Astrocyte (in vitro differentiated cells and primary cell): ENCODE measurements around the gene KIAA1671. TPM values are rescaled to one million over a fixed set of nuclear protein-coding genes. Genes with fewer than 3 reads are reported as not detected.

Experiments used
- DNase-seq: peaks from one replicate; pipeline ENCODE4 v3.0.0-alpha.2; 2010; ENCODE audit warnings: low read depth
- FAIRE-seq: peaks from 2 replicates; lab custom pipeline; 2011; peaks lifted over from hg19 to GRCh38; lab: Jason Lieb, UNC
- H2AFZ ChIP-seq: 2 replicates; pipeline ENCODE4 v1.6.0; 2012; ENCODE audit warnings: low read depth, low read length, inconsistent platforms
- H3K27ac ChIP-seq: 2 replicates; pipeline ENCODE4 v1.5.1; 2011; ENCODE audit warnings: low read depth, low read length, inconsistent platforms
- H3K27me3 ChIP-seq: 2 replicates; pipeline ENCODE4 v1.6.0; 2011; ENCODE audit warnings: low read length, inconsistent platforms; ENCODE audit not compliant: insufficient read depth
- H3K36me3 ChIP-seq: 2 replicates; pipeline ENCODE4 v1.5.1; 2011; ENCODE audit warnings: low read length, inconsistent platforms; ENCODE audit not compliant: insufficient read depth
- H3K4me1 ChIP-seq: 2 replicates; pipeline ENCODE4 v1.5.1; 2011; ENCODE audit warnings: low read length, inconsistent platforms; ENCODE audit not compliant: insufficient read depth
- H3K4me2 ChIP-seq: 2 replicates; pipeline ENCODE4 v1.6.0; 2012; ENCODE audit warnings: low read length, inconsistent platforms
- H3K4me3 ChIP-seq: 2 replicates; pipeline ENCODE4 v1.5.1; 2011; ENCODE audit warnings: low read depth, mild to moderate bottlenecking, low read length, inconsistent platforms; ENCODE audit not compliant: insufficient read depth
- H3K79me2 ChIP-seq: 2 replicates; pipeline ENCODE4 v1.6.0; 2012; ENCODE audit warnings: mild to moderate bottlenecking, low read length, inconsistent platforms; ENCODE audit not compliant: insufficient read depth
- H3K9ac ChIP-seq: 2 replicates; pipeline ENCODE4 v1.6.0; 2012; ENCODE audit warnings: mild to moderate bottlenecking, low read length, inconsistent platforms
- H3K9me3 ChIP-seq: 2 replicates; pipeline ENCODE4 v1.5.1; 2012; ENCODE audit warnings: low read depth, mild to moderate bottlenecking, low read length, inconsistent platforms; ENCODE audit not compliant: insufficient read depth
- H4K20me1 ChIP-seq: 2 replicates; pipeline ENCODE4 v1.6.0; 2012; ENCODE audit warnings: low read length, inconsistent platforms; ENCODE audit not compliant: insufficient read depth
- H3K27ac Mint-ChIP-seq: one replicate; pipeline ENCODE4 v1.8.0; 2021; ENCODE audit warnings: mild to moderate bottlenecking, mixed read lengths; ENCODE audit not compliant: unreplicated experiment
- H3K27me3 Mint-ChIP-seq: one replicate; pipeline ENCODE4 v1.8.0; 2021; ENCODE audit warnings: low read depth, mixed read lengths; ENCODE audit not compliant: unreplicated experiment
- H3K36me3 Mint-ChIP-seq: one replicate; pipeline ENCODE4 v1.8.0; 2021; ENCODE audit warnings: low read depth, mixed read lengths; ENCODE audit not compliant: unreplicated experiment
- H3K4me1 Mint-ChIP-seq: one replicate; pipeline ENCODE4 v1.8.0; 2021; ENCODE audit warnings: low read depth, mixed read lengths; ENCODE audit not compliant: unreplicated experiment
- H3K4me3 Mint-ChIP-seq: one replicate; pipeline ENCODE4 v1.8.0; 2021; ENCODE audit warnings: mild to moderate bottlenecking, moderate library complexity, mixed read lengths; ENCODE audit not compliant: unreplicated experiment
- H3K9me3 Mint-ChIP-seq: one replicate; pipeline ENCODE4 v1.8.0; 2021; ENCODE audit warnings: mild to moderate bottlenecking, mixed read lengths; ENCODE audit not compliant: unreplicated experiment
- CTCF ChIP-seq: IDR thresholded peaks from 2 replicates; pipeline ENCODE4 v1.5.1; 2011; ENCODE audit warnings: low read depth, mild to moderate bottlenecking, inconsistent platforms, low read length, moderate library complexity; ENCODE audit not compliant: insufficient read depth
- EZH2 ChIP-seq: IDR thresholded peaks from 2 replicates; pipeline ENCODE4 v1.6.1; 2012; ENCODE audit warnings: mild to moderate bottlenecking, low read length, inconsistent platforms; ENCODE audit not compliant: insufficient read depth
- total RNA-seq: library from RNA; stranded (reverse); gene quantifications from 2 replicates; pipeline ENCODE4 v1.2.1, GENCODE V29; 2021

KIAA1671 gene
- total RNA-seq, 1 donor from 2014 or later: 28.4 TPM

- Histone ChIP-seq H3K9ac (no peak overlapping the region), H3K4me1 (no peaks in the 10 kb centered on the region), H3K4me2 (no peak overlapping the region), H4K20me1 (no peaks in the 10 kb centered on the region), H3K36me3 (no peaks in the 10 kb centered on the region), H3K27me3 (no peaks in the 10 kb centered on the region), H3K9me3 (no peaks in the 10 kb centered on the region), H3K79me2 (no peaks in the 10 kb centered on the region), H3K27ac (no peak overlapping the region), H2AFZ (no peak overlapping the region), H3K4me3 (no peak overlapping the region)
- Mint-ChIP-seq H3K27me3 (peaks cover 3% of the 10 kb centered on the region), H3K27ac (no peak overlapping the region), H3K4me3 (no peak overlapping the region), H3K36me3 (peaks cover 1% of the 10 kb centered on the region), H3K4me1 (peaks cover 7% of the 10 kb centered on the region), H3K9me3 (no peaks in the 10 kb centered on the region)
- TF ChIP-seq CTCF: no peak
- no peak for TF ChIP-seq EZH2
- no peak for DNase-seq
- no peak for FAIRE-seq
Measured at GRCh38 chr22:25100402-25100801, 147.9 kb downstream of the KIAA1671 start.

GRCh38 chr22:25100948-25101347 lies 148.4 kb downstream of the KIAA1671 start:
- no peak overlapping the region for H3K4me3 ChIP-seq
- H3K9me3 ChIP-seq: no peaks in the 10 kb centered on the region
- H3K4me2 ChIP-seq: no peak overlapping the region
- no peak overlapping the region for H2AFZ ChIP-seq
- Mint-ChIP-seq H3K27me3 (peaks cover 3% of the 10 kb centered on the region), H3K36me3 (peaks cover 1% of the 10 kb centered on the region), H3K4me3 (no peak overlapping the region), H3K27ac (no peak overlapping the region), H3K4me1 (peaks cover 3% of the 10 kb centered on the region), H3K9me3 (no peaks in the 10 kb centered on the region)
- no peaks in the 10 kb centered on the region for H3K27me3 ChIP-seq
- FAIRE-seq (no peak), DNase-seq (no peak)
- no peaks in the 10 kb centered on the region for H3K4me1 ChIP-seq
- no peak overlapping the region for H3K27ac ChIP-seq
- H3K9ac ChIP-seq: no peak overlapping the region
- H4K20me1 ChIP-seq: no peaks in the 10 kb centered on the region
- H3K79me2 ChIP-seq: no peaks in the 10 kb centered on the region
- no peaks in the 10 kb centered on the region for H3K36me3 ChIP-seq
- TF ChIP-seq CTCF (no peak), EZH2 (no peak)

GRCh38 chr22:25101501-25101900 lies 149.0 kb downstream of the KIAA1671 start:
- Mint-ChIP-seq H3K4me1 (no peaks in the 10 kb centered on the region), H3K27me3 (peaks cover 3% of the 10 kb centered on the region), H3K4me3 (no peak overlapping the region), H3K9me3 (no peaks in the 10 kb centered on the region), H3K36me3 (no peaks in the 10 kb centered on the region), H3K27ac (no peak overlapping the region)
- Histone ChIP-seq H3K9me3 (no peaks in the 10 kb centered on the region), H3K4me3 (no peak overlapping the region), H3K79me2 (no peaks in the 10 kb centered on the region), H2AFZ (no peak overlapping the region), H3K4me2 (no peak overlapping the region), H3K4me1 (no peaks in the 10 kb centered on the region), H4K20me1 (no peaks in the 10 kb centered on the region), H3K36me3 (no peaks in the 10 kb centered on the region), H3K27me3 (no peaks in the 10 kb centered on the region), H3K27ac (no peak overlapping the region), H3K9ac (no peak overlapping the region)
- DNase-seq (no peak), FAIRE-seq (no peak)
- TF ChIP-seq CTCF (no peak), EZH2 (no peak)
